K562 (cell line): ENCODE data around the gene ACHE. TPM values are rescaled to one million over a fixed set of nuclear protein-coding genes. Genes with fewer than 3 reads are reported as not detected.

Experiments used
- ATAC-seq: fragments of 200-7000 bp; cut with Tn5 transposase; 3 replicates; pipeline ENCODE4 v1.9.1; 2020; ENCODE audit warnings: moderate library complexity
- BruUV-seq: library from RNA; stranded (reverse); fragments of 400-500 nt; replicated peaks from 2 replicates; lab custom pipeline; 2021; lab: Mats Ljungman, UMichigan
- CTCF ChIA-PET: fragments of 300-600 bp; formaldehyde crosslinking; extraction: SDS; loops from one replicate; lab custom pipeline; 2021; ENCODE audit warnings: low intra/inter-chr PET ratio; lab: Yijun Ruan, JAX
- POLR2A ChIA-PET: fragments of 300-600, 350-650 bp; sonication (Branson Sonifier 250); formaldehyde crosslinking; extraction: SDS; loops from one replicate; lab custom pipeline; 2021; ENCODE audit warnings: antibody characterized with exemption, inconsistent platforms; lab: Yijun Ruan, JAX
- DNase-seq, 4 experiments: peaks; one replicate each; pipeline versions ENCODE4 v3.0.0 to v3.0.0-alpha.2; 2011 to 2018; ENCODE audit warnings: low spot score in 3 of 4, mixed read lengths in 3 of 4; ENCODE audit errors: extremely low read depth in 1 of 4
- FAIRE-seq: peaks from 2 replicates; lab custom pipeline; 2011; peaks lifted over from hg19 to GRCh38; lab: Jason Lieb, UNC
- H2AFZ ChIP-seq: 2 replicates; pipeline ENCODE4 v1.6.0; 2011; ENCODE audit warnings: low read depth, low read length, control low read depth, inconsistent platforms
- H3K27ac ChIP-seq: fragments of 200-600 bp; 3 replicates; pipeline ENCODE4 v1.8.0; 2011; ENCODE audit warnings: low read depth, mild to moderate bottlenecking, control low read depth, inconsistent platforms, low read length, moderate library complexity, mixed read lengths; ENCODE audit errors: extremely low read depth
- H3K27me3 ChIP-seq, 2 experiments: fragments of 300-600 bp in 1 of 2; 2 replicates in 1 of 2; 3 replicates in 1 of 2; pipeline versions ENCODE4 v1.6.0 to v1.8.0; 2011; ENCODE audit warnings: inconsistent platforms in 2 of 2, low read length in 2 of 2, mild to moderate bottlenecking in 1 of 2, mixed read lengths in 1 of 2, moderate library complexity in 1 of 2; ENCODE audit not compliant: control insufficient read depth in 2 of 2, insufficient read depth in 2 of 2
- H3K36me3 ChIP-seq: fragments of 300-600 bp; 3 replicates; pipeline ENCODE4 v1.8.0; 2011; ENCODE audit warnings: mild to moderate bottlenecking, low read length, inconsistent platforms; ENCODE audit not compliant: control insufficient read depth, insufficient read depth
- H3K4me1 ChIP-seq, 2 experiments: fragments of 200-600 bp in 1 of 2; replicated peaks in 1 of 2; 2 replicates in 1 of 2; 3 replicates in 1 of 2; pipeline versions ENCODE4 v1.5.1 to v1.8.0; 2011; ENCODE audit warnings: inconsistent platforms in 2 of 2, low read length in 2 of 2, mild to moderate bottlenecking in 1 of 2, mixed read lengths in 1 of 2, moderate library complexity in 1 of 2; ENCODE audit not compliant: control insufficient read depth in 2 of 2, insufficient read depth in 2 of 2
- H3K4me2 ChIP-seq: 2 replicates; pipeline ENCODE4 v1.6.1; 2011; ENCODE audit warnings: low read length, control low read depth, inconsistent platforms, mixed read lengths; ENCODE audit not compliant: insufficient read depth
- H3K4me3 ChIP-seq: fragments of 200-600 bp; sonication (generic), shearing (Covaris generic); 2 replicates; pipeline ENCODE4 v1.5.1; 2016; ENCODE audit warnings: control low read depth, inconsistent platforms
- H3K79me2 ChIP-seq: fragments of 200-600 bp; 3 replicates; pipeline ENCODE4 v1.8.0; 2011; ENCODE audit warnings: low read length, inconsistent platforms; ENCODE audit not compliant: control insufficient read depth, insufficient read depth
- H3K9ac ChIP-seq, 2 experiments: 2 replicates each; pipeline versions ENCODE4 v1.6.0 to v1.6.1; 2011; ENCODE audit warnings: low read depth in 2 of 2, low read length in 2 of 2, control low read depth in 1 of 2, inconsistent platforms in 1 of 2, mild to moderate bottlenecking in 1 of 2, mixed read lengths in 1 of 2; ENCODE audit not compliant: insufficient read depth in 1 of 2
- H3K9me1 ChIP-seq: one replicate; pipeline ENCODE4 v1.6.0; 2011; ENCODE audit warnings: inconsistent platforms, mild to moderate bottlenecking, low read length, moderate library complexity; ENCODE audit not compliant: control insufficient read depth, insufficient read depth
- H3K9me3 ChIP-seq: replicated peaks from 2 replicates; pipeline ENCODE4 v1.5.1; 2011; ENCODE audit warnings: low read depth, low read length, inconsistent platforms; ENCODE audit not compliant: control insufficient read depth, insufficient read depth
- H4K20me1 ChIP-seq: replicated peaks from 2 replicates; pipeline ENCODE4 v1.6.1; 2011; ENCODE audit warnings: low read length, inconsistent platforms, mixed read lengths; ENCODE audit not compliant: control insufficient read depth, insufficient read depth
- CAMTA2 ChIP-seq: fragments of 250-450 bp; sonication (Bioruptor Pico); conservative IDR thresholded peaks from 2 replicates; pipeline ENCODE4 v1.5.1; 2022
- CBFB ChIP-seq: sonication (generic); formaldehyde crosslinking; IDR thresholded peaks from 2 replicates; pipeline ENCODE4 v1.4.0; 2020; ENCODE audit warnings: mild to moderate bottlenecking, missing genetic modification reagents
- CHAMP1 ChIP-seq: fragments of 450-650 bp; IDR thresholded peaks from 2 replicates; pipeline ENCODE4 v1.6.1; 2016; ENCODE audit warnings: mild to moderate bottlenecking
- MCM3 ChIP-seq: fragments of 450-650 bp; IDR thresholded peaks from 2 replicates; pipeline ENCODE4 v1.6.1; 2016
- PHF8 ChIP-seq: fragments of 200-600 bp; sonication (generic); IDR thresholded peaks from 2 replicates; pipeline ENCODE4 v1.6.1; 2012; ENCODE audit warnings: mixed run types, mild to moderate bottlenecking, inconsistent platforms, low read length, moderate library complexity, borderline replicate concordance
- PPARD ChIP-seq: fragments of 250-450 bp; sonication (Bioruptor Pico); IDR thresholded peaks from 2 replicates; pipeline ENCODE4 v1.8.0; 2022; ENCODE audit warnings: inconsistent platforms, mild to moderate bottlenecking, moderate library complexity
- RFX1 ChIP-seq: fragments of 450-650 bp; IDR thresholded peaks from 2 replicates; pipeline ENCODE4 v1.6.1; 2016; ENCODE audit warnings: mild to moderate bottlenecking, moderate library complexity
- TFAM ChIP-seq: fragments of 250-450 bp; sonication (Bioruptor Pico); conservative IDR thresholded peaks from 2 replicates; pipeline ENCODE4 v1.5.0; 2021; ENCODE audit warnings: mild to moderate bottlenecking, moderate library complexity
- ZFPM2 ChIP-seq: fragments of 250-450 bp; sonication (Bioruptor Pico); IDR thresholded peaks from 2 replicates; pipeline ENCODE4 v1.5.1; 2022; ENCODE audit warnings: mild to moderate bottlenecking
- ZNF133 ChIP-seq: fragments of 250-450 bp; sonication (Bioruptor Pico); IDR thresholded peaks from 2 replicates; pipeline ENCODE4 v1.4.0; 2020; ENCODE audit warnings: mild to moderate bottlenecking
- ZNF143 ChIP-seq: sonication (generic); formaldehyde crosslinking; IDR thresholded peaks from 2 replicates; pipeline ENCODE4 v1.9.0; 2022; ENCODE audit warnings: mild to moderate bottlenecking, missing genetic modification reagents
- ZNF324 ChIP-seq: fragments of 250-450 bp; sonication (Bioruptor Pico); IDR thresholded peaks from 2 replicates; pipeline ENCODE4 v1.4.0; 2020; ENCODE audit warnings: mild to moderate bottlenecking
- ZNF707 ChIP-seq: fragments of 250-450 bp; sonication (Bioruptor Pico); conservative IDR thresholded peaks from 2 replicates; pipeline ENCODE4 v1.8.0; 2022; ENCODE audit warnings: inconsistent platforms, mild to moderate bottlenecking, moderate library complexity
- WGBS: fragments of 100-300 bp; shearing (Covaris generic); methylation state at CpG from one replicate; pipeline ENCODE4 v1.1.6; 2016; ENCODE audit warnings: low coverage, mixed read lengths; ENCODE audit not compliant: insufficient coverage; ENCODE audit errors: missing lambda C conversion rate; 5-methylcytosine and 5-hydroxymethylcytosine counted together
- in situ Hi-C: fragments of 300-500 bp; cut with MboI; formaldehyde crosslinking; loops from 4 replicates; pipeline ENCODE4 v1.15.0; 2018; ENCODE audit warnings: inconsistent platforms, mixed read lengths
- intact Hi-C: fragments of 100-400 bp; cut with micrococcal nuclease; formaldehyde crosslinking; loops from 2 replicates; pipeline ENCODE4 v1.14.2; 2022
- polyA plus RNA-seq, 8 experiments: library from polyadenylated mRNA; depleted of rRNA in 4 of 8; stranded (reverse) in 5 of 8; unstranded in 3 of 8; fragments of >200 nt; fragmentation: Nextera tagmentation in 2 of 8; fragmentation: Illumina TruSeq in 1 of 8; extraction: Ambion mirVana in 2 of 8; extraction: Trizol in 1 of 8; gene quantifications; 2 replicates each; pipeline versions ENCODE4 v1.2.1 to v1.2.3, GENCODE V29; 2011 to 2014; ENCODE audit warnings: inconsistent platforms in 1 of 8, missing spikeins in 1 of 8
- total RNA-seq, 7 experiments: library from RNA; depleted of rRNA in 6 of 7; stranded (reverse); fragments of >200 nt in 6 of 7; fragmentation: Illumina TruSeq in 2 of 7; extraction: Trizol in 2 of 7; gene quantifications; 2 replicates each; pipeline versions ENCODE4 v1.2.1 to v1.2.3, GENCODE V29; 2011 to 2021; ENCODE audit warnings: low replicate concordance in 1 of 7
- TF ChIP-seq, protein P1 (sequence below): fragments of 250-450 bp; sonication (Bioruptor Pico); IDR thresholded peaks from 2 replicates; pipeline ENCODE4 v1.5.0; 2020; ENCODE audit warnings: mild to moderate bottlenecking

Gene ACHE
- total and polyA plus RNA-seq, 9 of the 15 experiments (the other 6 are each of a cell fraction or from before 2014, with no cell fraction given), result 0.04 to 8.8 (median 1.9) TPM

- no peak for DNase-seq
- no TSS peak for BruUV-seq
- TF ChIP-seq ZNF707 (CRISPR knock-in tag), result no peak
- no peak for TF ChIP-seq TFAM
- TF ChIP-seq CAMTA2 (CRISPR knock-in tag), result no peak
- no peak for TF ChIP-seq ZNF133 (CRISPR knock-in tag)
- TF ChIP-seq MCM3, result no peak
- no peak for TF ChIP-seq ZNF143 (CRISPR knock-in tag)
- TF ChIP-seq, protein P1, sequence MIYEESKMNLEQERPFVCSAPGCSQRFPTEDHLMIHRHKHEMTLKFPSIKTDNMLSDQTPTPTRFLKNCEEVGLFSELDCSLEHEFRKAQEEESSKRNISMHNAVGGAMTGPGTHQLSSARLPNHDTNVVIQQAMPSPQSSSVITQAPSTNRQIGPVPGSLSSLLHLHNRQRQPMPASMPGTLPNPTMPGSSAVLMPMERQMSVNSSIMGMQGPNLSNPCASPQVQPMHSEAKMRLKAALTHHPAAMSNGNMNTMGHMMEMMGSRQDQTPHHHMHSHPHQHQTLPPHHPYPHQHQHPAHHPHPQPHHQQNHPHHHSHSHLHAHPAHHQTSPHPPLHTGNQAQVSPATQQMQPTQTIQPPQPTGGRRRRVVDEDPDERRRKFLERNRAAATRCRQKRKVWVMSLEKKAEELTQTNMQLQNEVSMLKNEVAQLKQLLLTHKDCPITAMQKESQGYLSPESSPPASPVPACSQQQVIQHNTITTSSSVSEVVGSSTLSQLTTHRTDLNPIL, result no peak
- TF ChIP-seq PHF8, result no peak
- no peak for TF ChIP-seq RFX1
- TF ChIP-seq PPARD, result no peak
- no peak for TF ChIP-seq CBFB (CRISPR knock-in tag)
- no peak for TF ChIP-seq CHAMP1
- no peak for TF ChIP-seq ZFPM2 (CRISPR knock-in tag)
- no peak for TF ChIP-seq ZNF324
- no peak for FAIRE-seq
- H3K9ac ChIP-seq, result peak overlapping the region in 1 of 2 experiments; percentile 1; a peak in 1 of 4 replicates
- no peaks in the 10 kb centered on the region for H3K36me3 ChIP-seq
- no peaks in the 10 kb centered on the region for H4K20me1 ChIP-seq
- WGBS, result 57% methylated on average over 15 of the region's 15 CpGs
- no peak overlapping the region for H3K27ac ChIP-seq
- no peak overlapping the region for H3K4me3 ChIP-seq
- H3K79me2 ChIP-seq, result no peaks in the 10 kb centered on the region
- CTCF ChIA-PET, result no interaction called here
- no peaks in the 10 kb centered on the region for H3K9me3 ChIP-seq
- no peak overlapping the region for H3K4me2 ChIP-seq
- ATAC-seq, result no peak
- POLR2A ChIA-PET, result no interaction called here
- in situ Hi-C loops (loop anchor here (25.0 kb wide), 1 partner anchor 373 kb away; no protein-coding TSS in a partner anchor), intact Hi-C loops (no loop called here)
- 0 out of 2 replicates have a peak overlapping the region, but pooled peaks have one; percentile 27 for H2AFZ ChIP-seq
- H3K27me3 ChIP-seq, result no peaks in the 10 kb centered on the region
- peaks cover 4% of the 10 kb centered on the region in 2 experiments; a peak in 1 of 5 replicates for H3K4me1 ChIP-seq
- H3K9me1 ChIP-seq, result no peaks in the 10 kb centered on the region
Measured at GRCh38 chr7:100914208-100914878, 18.7 kb upstream of the ACHE start.
